Mesothelial cell of epicardium (in vitro differentiated cells): ENCODE data around the gene CEP95. TPM values are rescaled to one million over a fixed set of nuclear protein-coding genes. Genes with fewer than 3 reads are reported as not detected.

Experiments
- DNase-seq, 2 experiments: peaks; one replicate each; pipeline ENCODE4 v3.0.0; 2021; ENCODE audit warnings: low spot score in 2 of 2; ENCODE audit not compliant: unreplicated experiment in 2 of 2
- H3K27ac Mint-ChIP-seq: 2 replicates; pipeline ENCODE4 v1.8.0; 2021; ENCODE audit warnings: mixed read lengths
- H3K27me3 Mint-ChIP-seq: 2 replicates; pipeline ENCODE4 v1.8.0; 2021; ENCODE audit warnings: low read depth, mixed read lengths
- H3K36me3 Mint-ChIP-seq: 2 replicates; pipeline ENCODE4 v1.8.0; 2021; ENCODE audit warnings: mixed read lengths
- H3K4me1 Mint-ChIP-seq: 2 replicates; pipeline ENCODE4 v1.8.0; 2021; ENCODE audit warnings: mixed read lengths
- H3K4me3 Mint-ChIP-seq: 2 replicates; pipeline ENCODE4 v1.8.0; 2021; ENCODE audit warnings: mild to moderate bottlenecking, moderate library complexity, mixed read lengths
- H3K9me3 Mint-ChIP-seq: 2 replicates; pipeline ENCODE4 v1.8.0; 2021; ENCODE audit warnings: mixed read lengths
- CTCF ChIP-seq: fragments of 200-600 bp; sonication (generic); IDR thresholded peaks from one replicate; pipeline ENCODE4 v1.5.0; 2021; ENCODE audit warnings: antibody characterized with exemption; ENCODE audit not compliant: unreplicated experiment
- microRNA-seq: library from miRNA; unstranded; fragments of <30 nt; microRNA quantifications from one replicate; pipeline ENCODE4 v1.2.0, GENCODE V29; 2021; ENCODE audit warnings: inconsistent platforms, mixed read lengths
- total RNA-seq: library from RNA; stranded (reverse); gene quantifications from 3 replicates; pipeline ENCODE4 v1.2.1, GENCODE V29; 2021

CEP95 gene
- total RNA-seq, 1 donor from 2014 or later, result 132 TPM

- no peaks in the 10 kb centered on the region for H3K27me3 Mint-ChIP-seq
- no peaks in the 10 kb centered on the region for H3K4me1 Mint-ChIP-seq
- TF ChIP-seq CTCF, result no peak
- H3K9me3 Mint-ChIP-seq, result no peaks in the 10 kb centered on the region
- DNase-seq, result no peak
- no peak overlapping the region for H3K4me3 Mint-ChIP-seq
- peaks cover 28% of the 10 kb centered on the region for H3K36me3 Mint-ChIP-seq
- H3K27ac Mint-ChIP-seq, result no peak overlapping the region
Observed at GRCh38 chr17:64579917-64580316, 73.1 kb downstream of the CEP95 start.

- no peak overlapping the region for H3K4me3 Mint-ChIP-seq
- no peaks in the 10 kb centered on the region for H3K9me3 Mint-ChIP-seq
- DNase-seq, result no peak
- no peaks in the 10 kb centered on the region for H3K27me3 Mint-ChIP-seq
- no peaks in the 10 kb centered on the region for H3K4me1 Mint-ChIP-seq
- peaks cover 28% of the 10 kb centered on the region for H3K36me3 Mint-ChIP-seq
- no peak for TF ChIP-seq CTCF
- H3K27ac Mint-ChIP-seq, result no peak overlapping the region
Observed at GRCh38 chr17:64580384-64581315, 73.9 kb downstream of the CEP95 start.

- Mint-ChIP-seq H3K4me3 (no peak overlapping the region), H3K36me3 (peaks cover 19% of the 10 kb centered on the region), H3K27me3 (no peaks in the 10 kb centered on the region), H3K27ac (no peak overlapping the region), H3K4me1 (no peaks in the 10 kb centered on the region), H3K9me3 (no peaks in the 10 kb centered on the region)
- no peak for DNase-seq
- TF ChIP-seq CTCF, result no peak
Observed at GRCh38 chr17:64583038-64583437, 76.3 kb downstream of the CEP95 start.

GRCh38 chr17:64585146-64585545 is 78.4 kb downstream of the CEP95 start:
- H3K27ac Mint-ChIP-seq, result no peak overlapping the region
- no peaks in the 10 kb centered on the region for H3K9me3 Mint-ChIP-seq
- peaks cover 19% of the 10 kb centered on the region for H3K36me3 Mint-ChIP-seq
- H3K4me3 Mint-ChIP-seq, result no peak overlapping the region
- TF ChIP-seq CTCF, result no peak
- no peak for DNase-seq
- H3K4me1 Mint-ChIP-seq, result no peaks in the 10 kb centered on the region
- H3K27me3 Mint-ChIP-seq, result no peaks in the 10 kb centered on the region

Small RNAs within 50 kb of the gene (microRNA-seq; reads per million reads assigned to microRNA genes)
- gene MIR3064, result 7.3 reads per million, percentile 27 among the genes with 10 or more reads in this experiment
- gene MIR5047, result not detected

Other genes with a start within 250 kb of the CEP95 start
- gene TEX2, start 243.7 kb upstream of the CEP95 start, total RNA-seq, result 27.1 to 29.7 TPM (median 27.3 TPM) in 3 replicates
- gene PECAM1, start 116.1 kb upstream of the CEP95 start, total RNA-seq, result 0.09 to 0.18 TPM in 2 of 3 replicates, not detected in the other
- 0.40 to 0.54 TPM in 2 of 3 replicates, not detected in the other for gene MILR1, start 57.9 kb upstream of the CEP95 start, total RNA-seq
- 30.9 to 32.2 TPM (median 31.7 TPM) in 3 replicates for gene POLG2, start 9.9 kb upstream of the CEP95 start, total RNA-seq
- 886 to 925 TPM (median 921 TPM) in 3 replicates for gene DDX5, start 688 bp upstream of the CEP95 start, total RNA-seq
- 39.9 to 41.2 TPM (median 40.1 TPM) in 3 replicates for gene SMURF2, start 155.3 kb downstream of the CEP95 start, total RNA-seq